Measurements from ENCODE around the gene PRSS56.

Gene PRSS56

GRCh38 chr2:232486558-232487384, 33.4 kb upstream of the PRSS56 start:
- no peak for DNase-seq

DNA sequence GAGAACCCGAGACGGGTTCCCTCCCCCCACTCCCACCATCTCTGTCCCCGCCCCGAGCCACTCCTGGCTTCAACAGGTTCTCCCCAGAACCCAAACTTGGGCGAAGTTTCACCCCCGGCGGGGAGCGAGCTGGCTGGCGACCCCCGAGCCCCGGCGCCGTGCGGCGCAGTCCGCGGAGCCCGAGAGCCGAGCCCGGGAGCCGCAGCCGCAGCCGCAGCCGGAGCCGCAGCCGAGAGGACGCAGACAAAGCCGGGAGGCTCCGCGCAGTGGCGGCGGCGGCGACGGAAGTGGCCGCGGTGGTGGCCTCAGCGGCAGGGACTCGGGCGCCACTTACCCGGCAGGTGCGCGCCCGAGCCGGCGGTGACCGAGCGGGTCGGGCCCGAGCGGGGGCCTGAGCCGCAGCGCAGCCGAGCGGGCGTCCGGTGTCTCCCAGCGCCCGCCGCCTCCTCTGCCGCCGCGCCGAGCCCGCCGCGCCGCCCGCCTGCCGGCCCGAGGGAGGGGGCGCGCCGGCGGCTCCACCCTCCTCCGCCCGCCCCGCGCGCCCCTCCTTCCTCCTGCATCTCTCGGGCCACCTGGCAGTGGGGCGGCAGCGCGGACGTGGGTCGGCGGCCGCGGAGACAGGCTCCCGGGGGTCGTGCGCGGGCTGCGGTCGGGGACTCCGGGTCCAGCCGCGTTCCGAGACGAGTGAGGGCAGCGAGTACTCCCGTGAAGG, 32.6 kb upstream of the PRSS56 start, which contains the start of gene ECEL1:
TSS of gene ECEL1 (minus strand) at position 450 of the 712 bp plus-strand sequence. CDS start 1,181 bp downstream, outside the sequence.
- DNase-seq, result no peak

- no peak for DNase-seq
Measured at GRCh38 chr2:232488097-232488711, 32.0 kb upstream of the PRSS56 start.

GRCh38 chr2:232488721-232489300, 31.4 kb upstream of the PRSS56 start:
- no peak for DNase-seq

DNA sequence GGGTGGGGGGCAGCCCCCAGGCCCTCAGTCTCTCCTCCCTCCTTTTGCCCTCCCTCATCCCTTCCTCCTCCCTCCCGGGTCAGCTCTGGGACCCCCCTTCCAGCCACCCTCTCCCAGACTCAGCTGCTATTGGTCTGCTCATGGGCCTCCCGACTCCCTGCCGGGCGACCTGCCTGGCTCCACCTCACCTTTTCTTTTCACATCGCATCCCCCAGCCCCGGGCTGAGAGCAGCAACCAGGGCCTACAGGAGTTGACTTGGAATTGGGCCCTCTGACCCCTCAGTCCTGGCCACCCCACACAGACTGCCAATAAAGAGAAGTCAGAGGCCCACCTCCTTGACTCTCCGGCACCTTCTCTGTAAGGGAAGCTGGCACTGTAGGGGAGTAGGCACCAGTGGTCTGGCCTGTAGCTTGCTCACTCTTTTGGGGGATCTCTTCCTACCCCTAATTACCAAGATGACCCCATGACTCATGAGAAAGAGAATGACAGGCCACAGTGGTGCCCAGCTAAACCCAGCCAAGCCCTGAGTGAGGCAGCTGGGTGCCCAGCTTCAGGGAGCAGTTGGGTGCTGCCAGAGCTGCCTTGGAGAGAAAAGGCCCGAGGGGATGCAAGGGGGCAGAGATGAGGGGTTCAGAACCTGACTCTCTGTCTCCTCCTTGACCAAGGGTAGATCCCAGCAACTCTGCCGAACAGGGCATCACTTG, 30.5 kb upstream of the PRSS56 start:
- no peak for DNase-seq

GRCh38 chr2:232490221-232491138, 29.7 kb upstream of the PRSS56 start:
- no peak for DNase-seq

DNA sequence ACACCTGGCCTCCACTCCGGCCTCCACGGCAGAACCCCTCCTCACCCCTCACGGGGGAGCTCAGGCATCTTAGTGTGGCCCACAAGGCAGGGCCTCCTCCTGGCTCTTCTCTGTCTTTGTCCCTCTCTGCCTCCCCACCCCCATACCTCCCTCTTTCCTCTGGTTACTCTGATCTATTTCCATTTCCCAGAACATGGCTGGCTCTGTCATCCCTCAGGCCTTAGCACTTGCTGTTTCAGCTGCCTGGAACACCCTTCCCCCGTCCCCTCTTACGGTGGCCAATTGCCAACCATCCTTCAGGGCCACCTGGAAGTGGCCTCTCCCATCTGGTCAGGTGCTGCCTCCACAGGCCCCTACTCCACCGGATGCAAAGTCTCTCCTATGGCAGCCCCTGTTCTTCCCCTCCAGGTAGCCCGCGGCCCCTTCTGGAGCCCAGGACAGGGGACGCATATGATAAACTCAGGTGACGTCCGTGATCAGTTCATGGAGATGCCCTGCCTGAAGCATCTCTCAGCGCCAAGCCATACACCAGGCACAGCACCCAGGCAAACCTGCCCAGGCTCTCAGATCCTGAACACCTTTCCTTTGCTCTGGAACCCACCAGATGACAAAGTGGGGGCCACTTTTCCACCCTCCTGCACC, 28.9 kb upstream of the PRSS56 start:
- no peak for DNase-seq

DNA sequence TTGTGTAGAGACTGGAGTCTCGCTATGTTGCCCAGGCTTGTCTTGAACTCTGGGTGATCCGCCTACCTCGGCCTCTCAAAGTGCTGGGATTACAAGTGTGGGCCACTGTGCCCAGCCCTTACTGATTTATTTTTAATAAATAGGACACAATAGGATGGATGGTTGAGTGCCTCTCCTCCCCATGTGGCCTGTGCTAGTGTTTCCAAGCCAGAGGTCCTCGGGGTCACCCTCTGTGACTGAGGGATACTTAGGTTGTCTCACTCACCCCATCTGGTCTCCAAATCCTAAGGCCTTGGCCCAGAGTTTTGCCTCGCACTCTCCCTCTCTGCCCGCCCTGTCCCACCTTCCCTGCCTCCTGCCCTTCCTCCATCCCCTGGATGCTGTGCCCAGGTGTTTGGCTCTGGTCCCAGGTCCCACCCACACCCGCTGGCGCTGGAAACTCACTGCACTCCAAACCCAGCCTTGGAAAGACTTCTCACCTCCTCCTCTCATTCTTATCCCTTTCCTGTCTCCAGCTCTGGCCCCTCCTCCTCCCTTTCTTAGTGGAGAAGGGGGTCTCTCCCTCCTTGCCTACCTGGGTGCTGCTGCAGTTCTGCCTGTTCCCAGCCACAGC, 27.8 kb upstream of the PRSS56 start:
- DNase-seq, result no peak

- DNase-seq, result no peak
Measured at GRCh38 chr2:232492963-232493700, 27.1 kb upstream of the PRSS56 start.

DNA sequence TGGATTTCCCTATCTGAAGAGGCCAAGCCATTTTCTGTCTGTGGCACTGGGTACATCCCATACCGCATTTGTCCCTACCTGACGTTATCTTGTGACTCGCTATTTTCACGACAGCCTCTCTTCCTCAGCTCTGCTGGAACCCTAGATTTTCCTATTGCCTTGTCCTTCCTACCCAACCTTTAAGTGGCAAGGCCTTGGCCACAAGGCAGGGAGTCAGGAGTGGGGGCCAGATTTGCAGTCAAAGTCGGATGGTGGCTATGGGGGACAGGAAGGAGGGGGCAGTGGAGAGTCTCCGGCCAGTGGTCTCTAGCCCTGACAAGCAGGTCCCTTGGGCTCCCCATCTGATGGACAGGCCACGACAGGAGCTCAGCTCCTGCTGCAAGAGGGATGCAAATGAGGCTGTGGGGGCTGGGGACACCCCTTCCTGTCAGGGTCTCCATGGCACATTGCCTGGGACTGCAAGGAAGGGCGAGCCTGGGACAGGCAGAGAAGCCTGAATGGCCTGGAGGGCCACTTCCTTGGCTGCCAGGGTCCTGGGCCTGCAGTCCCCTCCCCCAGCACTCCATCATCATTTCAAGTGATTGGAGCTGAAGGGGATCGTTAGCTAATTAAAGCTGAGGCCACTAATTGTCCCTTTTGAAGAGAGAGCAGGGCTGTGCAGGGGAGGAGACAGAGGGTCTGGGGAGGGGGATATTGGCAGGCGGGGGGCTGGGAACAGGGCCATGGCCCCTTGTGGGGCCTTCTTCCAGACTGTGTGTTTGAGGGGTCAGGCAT, 26.3 kb upstream of the PRSS56 start:
- no peak for DNase-seq

DNA sequence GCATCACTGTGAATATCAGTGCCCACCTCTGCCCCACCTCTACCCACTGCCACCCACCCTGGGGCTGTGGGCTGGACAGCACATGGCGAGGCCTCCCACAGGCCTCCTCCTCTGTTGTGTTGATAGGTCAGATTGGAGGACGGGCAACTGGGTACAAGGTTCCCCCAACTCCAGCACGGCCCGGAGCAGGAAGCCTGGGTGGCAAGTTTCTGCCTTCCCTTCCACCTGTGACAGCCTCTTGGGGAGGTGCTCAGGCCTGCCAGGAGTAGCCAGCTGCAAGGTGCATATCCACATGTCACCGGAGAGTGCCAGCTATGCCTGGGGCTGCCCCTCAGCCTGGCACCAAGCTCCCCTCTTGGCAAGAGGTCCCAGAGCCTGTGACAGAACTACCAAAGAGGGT, 25.6 kb upstream of the PRSS56 start:
- DNase-seq, result no peak

- no peak for DNase-seq
Measured at GRCh38 chr2:232495292-232495691, 24.9 kb upstream of the PRSS56 start.

DNA sequence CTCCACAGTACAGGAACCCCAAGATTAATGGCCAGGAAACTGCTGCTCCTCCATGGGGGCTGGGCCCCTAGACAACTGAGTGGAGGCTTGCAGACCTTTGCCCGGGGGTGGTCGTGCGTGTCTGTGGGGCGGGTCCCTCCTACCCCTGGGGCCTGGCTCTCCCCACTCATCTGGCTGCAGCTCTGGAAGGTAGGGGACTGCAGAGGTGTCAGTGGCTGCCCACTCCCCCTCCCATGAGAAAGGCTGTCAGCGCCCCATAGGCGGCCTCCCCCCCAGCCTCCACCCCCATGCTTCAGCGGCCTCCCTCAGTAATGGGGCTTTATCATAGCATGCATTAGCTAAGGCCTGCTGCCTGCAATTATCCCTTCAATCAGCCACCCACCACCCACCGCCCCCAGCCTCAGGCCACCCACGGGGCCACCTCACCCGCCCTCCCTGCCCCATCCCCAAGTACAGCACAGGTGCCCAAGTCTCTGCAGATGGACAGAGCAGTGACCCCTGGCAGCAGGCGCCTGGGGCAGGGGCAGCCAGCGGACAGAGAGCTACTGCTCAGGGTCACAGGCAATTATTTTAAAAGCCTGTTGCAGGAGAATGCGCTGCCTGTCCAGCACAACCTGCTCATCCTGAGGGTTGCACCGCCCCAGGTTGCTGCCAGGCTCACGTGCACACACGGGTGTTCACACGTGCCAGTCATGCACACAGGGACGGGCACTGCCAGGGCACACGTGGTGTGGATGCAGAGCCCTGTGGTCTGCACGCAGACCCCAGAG, 23.5 kb upstream of the PRSS56 start:
- DNase-seq, result no peak

- DNase-seq, result no peak
Measured at GRCh38 chr2:232497348-232497747, 22.8 kb upstream of the PRSS56 start.

- no peak for DNase-seq
Measured at GRCh38 chr2:232498452-232498851, 21.7 kb upstream of the PRSS56 start.

DNA sequence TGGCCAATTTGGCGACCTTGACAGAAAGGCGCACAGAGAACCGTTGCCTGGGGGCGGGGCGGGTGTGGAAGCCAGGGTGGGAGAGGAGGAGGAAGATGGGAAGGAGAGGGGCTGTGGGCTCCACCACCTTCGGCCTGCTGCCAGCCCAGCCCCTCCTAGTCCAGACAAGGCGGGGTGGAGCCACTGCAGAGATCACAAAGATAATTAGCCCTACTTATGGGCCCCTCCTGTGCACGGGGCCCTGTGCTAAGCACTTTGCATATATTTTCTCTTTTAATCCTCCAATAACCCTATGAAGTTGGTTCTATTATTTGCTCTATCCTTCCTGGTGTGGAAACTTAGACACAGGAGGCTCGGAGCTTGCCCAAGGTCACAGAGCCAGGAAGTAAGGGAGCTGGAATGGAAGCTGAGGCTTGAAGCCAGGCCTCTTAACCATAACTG, 18.8 kb upstream of the PRSS56 start:
- DNase-seq, result no peak

DNA sequence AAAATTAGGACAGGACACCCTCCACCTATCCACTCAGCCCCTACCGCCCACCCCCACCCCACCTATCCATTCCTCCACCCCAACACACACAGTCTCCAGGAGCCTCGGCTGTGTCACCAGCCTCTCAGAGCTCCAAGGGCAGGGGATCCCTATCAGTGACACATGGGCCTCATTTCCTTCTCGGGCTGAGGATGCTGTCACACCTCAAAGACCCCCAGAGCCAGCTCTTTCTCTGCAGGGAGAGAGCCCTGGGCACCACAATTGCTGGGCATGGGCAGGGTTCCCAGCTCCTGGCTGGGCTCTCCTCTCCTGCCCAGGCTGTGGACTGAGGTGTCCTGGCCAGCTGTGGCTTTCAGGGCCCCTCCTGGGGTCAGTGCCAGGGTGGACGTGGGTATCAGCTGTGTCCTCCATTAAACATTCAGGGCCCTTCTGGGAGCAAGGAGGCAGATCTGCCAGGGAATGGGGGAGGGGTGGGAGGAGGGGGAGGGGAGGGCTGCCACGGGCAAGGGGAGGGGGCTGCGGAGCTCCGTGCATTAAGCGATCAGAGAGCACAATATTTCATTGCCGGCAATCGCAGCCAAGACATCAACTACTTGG, 18.3 kb upstream of the PRSS56 start:
- no peak for DNase-seq

DNA sequence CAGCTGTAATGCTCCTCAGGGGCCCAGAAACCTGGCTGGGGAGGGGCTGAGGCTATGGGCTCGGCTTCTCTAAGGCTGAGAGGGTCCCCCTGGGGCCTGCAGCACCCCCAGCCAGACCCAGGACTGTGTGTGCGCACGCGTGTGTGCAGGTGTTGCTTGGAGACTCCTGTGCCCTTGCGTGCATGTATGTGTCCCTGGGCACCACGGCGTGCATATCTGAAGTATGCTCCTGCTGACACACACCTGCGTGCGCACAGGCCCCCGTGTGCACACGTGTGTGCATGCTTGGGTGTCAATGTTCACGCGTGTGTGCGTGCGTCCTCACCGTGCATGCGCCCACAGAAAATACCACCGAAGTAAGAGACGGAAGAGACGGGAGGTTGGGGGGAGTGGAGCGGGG, 17.7 kb upstream of the PRSS56 start:
- no peak for DNase-seq
